Measurements from ENCODE around the gene CD72. TPM values are rescaled to one million over a fixed set of nuclear protein-coding genes. Genes with fewer than 3 reads are reported as not detected.
A peak's percentile ranks its signal among the peaks of the same experiment; 100 is the strongest.

Gene CD72
- total RNA-seq, 2 donors from 2014 or later = 3.3 to 3.9 TPM

DNA sequence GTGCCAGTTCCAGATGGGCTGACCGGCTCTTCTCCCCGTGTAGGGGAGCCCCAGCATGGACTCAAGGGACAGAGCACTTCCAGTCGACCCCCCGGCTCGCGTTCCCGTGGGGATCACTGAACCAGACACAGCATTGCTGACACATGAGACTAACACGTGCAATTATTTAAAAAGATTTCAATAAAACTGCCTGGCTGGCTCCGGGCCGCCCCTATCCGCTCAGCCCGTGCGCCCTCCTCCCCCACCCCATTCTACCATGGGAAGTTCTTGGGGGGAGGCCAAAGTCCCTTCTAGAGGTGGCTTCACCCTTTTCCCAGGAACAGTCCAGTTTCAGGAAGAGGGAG is 8.4 kb downstream of the CD72 start:
- no peak overlapping the region for H3K27ac ChIP-seq
- H3K9me3 ChIP-seq = no peaks in the 10 kb centered on the region
- ATAC-seq (no peak), DNase-seq (peak in 1 of 4 donors; percentile 20)
- no peak overlapping the region for H3K4me3 ChIP-seq
- intact Hi-C loops (cut with DNase I) = no loop called here
- no peaks in the 10 kb centered on the region for H3K27me3 ChIP-seq
- H3K36me3 ChIP-seq (replicated peaks in 1 of 2; ENCODE audit: insufficient read depth in 1 of 2, low read depth in 2 of 2) = peaks cover 0 to 2% of the 10 kb centered on the region in 2 donors
- TF ChIP-seq POLR2A (IDR thresholded peaks at IDR 0.05) = no peak
- TF ChIP-seq, protein P1, sequence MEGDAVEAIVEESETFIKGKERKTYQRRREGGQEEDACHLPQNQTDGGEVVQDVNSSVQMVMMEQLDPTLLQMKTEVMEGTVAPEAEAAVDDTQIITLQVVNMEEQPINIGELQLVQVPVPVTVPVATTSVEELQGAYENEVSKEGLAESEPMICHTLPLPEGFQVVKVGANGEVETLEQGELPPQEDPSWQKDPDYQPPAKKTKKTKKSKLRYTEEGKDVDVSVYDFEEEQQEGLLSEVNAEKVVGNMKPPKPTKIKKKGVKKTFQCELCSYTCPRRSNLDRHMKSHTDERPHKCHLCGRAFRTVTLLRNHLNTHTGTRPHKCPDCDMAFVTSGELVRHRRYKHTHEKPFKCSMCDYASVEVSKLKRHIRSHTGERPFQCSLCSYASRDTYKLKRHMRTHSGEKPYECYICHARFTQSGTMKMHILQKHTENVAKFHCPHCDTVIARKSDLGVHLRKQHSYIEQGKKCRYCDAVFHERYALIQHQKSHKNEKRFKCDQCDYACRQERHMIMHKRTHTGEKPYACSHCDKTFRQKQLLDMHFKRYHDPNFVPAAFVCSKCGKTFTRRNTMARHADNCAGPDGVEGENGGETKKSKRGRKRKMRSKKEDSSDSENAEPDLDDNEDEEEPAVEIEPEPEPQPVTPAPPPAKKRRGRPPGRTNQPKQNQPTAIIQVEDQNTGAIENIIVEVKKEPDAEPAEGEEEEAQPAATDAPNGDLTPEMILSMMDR (IDR thresholded peaks at IDR 0.05) = no peak
- H3K4me1 ChIP-seq = peaks cover 14% of the 10 kb centered on the region
- WGBS, 2 donors = 87 to 90% methylated on average over 10 to 13 of the region's 13 CpGs

GRCh38 chr9:35609001-35609819 is 9.0 kb downstream of the CD72 start:
- no peak for TF ChIP-seq POLR2A (IDR thresholded peaks at IDR 0.05)
- TF ChIP-seq, protein P1 (IDR thresholded peaks at IDR 0.05) = no peak
- H3K36me3 ChIP-seq (replicated peaks in 1 of 2; ENCODE audit: insufficient read depth in 1 of 2, low read depth in 2 of 2) = peaks cover 0 to 2% of the 10 kb centered on the region in 2 donors
- H3K27ac ChIP-seq = no peak overlapping the region
- WGBS, 2 donors = 87 to 91% methylated on average over 13 to 30 of the region's 31 CpGs
- ATAC-seq (no peak), DNase-seq (no peak)
- peaks cover 14% of the 10 kb centered on the region for H3K4me1 ChIP-seq
- H3K9me3 ChIP-seq = no peaks in the 10 kb centered on the region
- H3K4me3 ChIP-seq = no peak overlapping the region
- H3K27me3 ChIP-seq = no peaks in the 10 kb centered on the region
- intact Hi-C loops (cut with DNase I) = no loop called here

- Histone ChIP-seq H3K36me3 (replicated peaks in 1 of 2; ENCODE audit: insufficient read depth in 1 of 2, low read depth in 2 of 2) (peaks cover 0 to 2% of the 10 kb centered on the region in 2 donors), H3K9me3 (no peaks in the 10 kb centered on the region), H3K27me3 (no peaks in the 10 kb centered on the region), H3K4me1 (peaks cover 19% of the 10 kb centered on the region), H3K4me3 (no peak overlapping the region), H3K27ac (no peak overlapping the region)
- ATAC-seq (no peak), DNase-seq (no peak)
- TF ChIP-seq, protein P1 (IDR thresholded peaks at IDR 0.05) = no peak
- no peak for TF ChIP-seq POLR2A (IDR thresholded peaks at IDR 0.05)
- 92% methylated on average over 7 of the region's 7 CpGs for WGBS, 2 donors
- intact Hi-C loops (cut with DNase I) = no loop called here
Observed at GRCh38 chr9:35608221-35608620, 10.0 kb downstream of the CD72 start.

DNA sequence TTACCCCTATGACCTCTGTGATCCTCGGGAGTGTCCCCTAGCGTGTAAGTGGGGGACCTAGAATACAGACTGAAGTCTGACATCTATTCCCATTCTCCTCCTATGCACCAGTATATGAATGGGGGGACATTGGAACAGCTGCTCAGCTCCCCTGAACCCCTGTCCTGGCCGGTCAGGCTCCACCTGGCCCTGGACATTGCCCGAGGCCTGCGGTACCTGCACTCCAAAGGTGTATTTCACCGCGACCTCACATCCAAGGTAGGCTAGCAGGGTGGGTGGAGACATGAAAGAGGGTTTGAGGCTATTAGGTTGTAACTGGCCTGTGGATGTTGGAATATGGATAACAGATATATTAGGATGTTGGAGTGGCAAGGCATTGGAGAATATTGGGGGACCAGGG is 11.5 kb downstream of the CD72 start:
- 80 to 87% methylated on average over 7 of the region's 7 CpGs for WGBS, 2 donors
- TF ChIP-seq POLR2A (IDR thresholded peaks at IDR 0.05) = no peak
- TF ChIP-seq, protein P1 (IDR thresholded peaks at IDR 0.05) = no peak
- no peak for DNase-seq
- Histone ChIP-seq H3K27me3 (no peaks in the 10 kb centered on the region), H3K9me3 (no peaks in the 10 kb centered on the region), H3K4me3 (no peak overlapping the region), H3K4me1 (peaks cover 26% of the 10 kb centered on the region), H3K36me3 (replicated peaks in 1 of 2; ENCODE audit: insufficient read depth in 1 of 2, low read depth in 2 of 2) (peaks cover 0 to 2% of the 10 kb centered on the region in 2 donors), H3K27ac (no peak overlapping the region)
- no peak for ATAC-seq
- intact Hi-C loops (cut with DNase I) = no loop called here

- intact Hi-C loops (cut with DNase I) = no loop called here
- H3K9me3 ChIP-seq = no peaks in the 10 kb centered on the region
- H3K4me1 ChIP-seq = peaks cover 26% of the 10 kb centered on the region
- peak overlapping the region; percentile 9 to 49 for H3K4me3 ChIP-seq
- no peaks in the 10 kb centered on the region for H3K27me3 ChIP-seq
- H3K27ac ChIP-seq = peak overlapping the region in 2 of 4 donors; percentile 67 to 88
- peaks cover 0 to 2% of the 10 kb centered on the region in 2 donors for H3K36me3 ChIP-seq (replicated peaks in 1 of 2; ENCODE audit: insufficient read depth in 1 of 2, low read depth in 2 of 2)
- 15 to 16% methylated on average over 5 of the region's 5 CpGs for WGBS, 2 donors
- TF ChIP-seq, protein P1 (IDR thresholded peaks at IDR 0.05) = no peak
- no peak for TF ChIP-seq POLR2A (IDR thresholded peaks at IDR 0.05)
- no peak for ATAC-seq
- no peak for DNase-seq
Observed at GRCh38 chr9:35606138-35606504, 12.1 kb downstream of the CD72 start.
